ENCODE data around the gene TMEM266. TPM values are rescaled to one million over a fixed set of nuclear protein-coding genes. Genes with fewer than 3 reads are reported as not detected.

TMEM266 gene
- polyA plus RNA-seq, 3 donors = not detected

- no peak overlapping the region for H3K27ac Mint-ChIP-seq
- Histone ChIP-seq H2AFZ (ENCODE audit: insufficient read depth, low read depth, low read length, poor library complexity, severe bottlenecking) (no peak overlapping the region), H3K4me2 (replicated peaks; ENCODE audit: extremely low read depth, low read length, poor library complexity, severe bottlenecking) (no peak overlapping the region), H3K4me3 (replicated peaks in 1 of 3; ENCODE audit: low read depth in 2 of 3, low read length in 3 of 3) (no peak overlapping the region), H3K36me3 (replicated peaks in 1 of 2; ENCODE audit: control insufficient read depth in 1 of 2, insufficient read depth in 2 of 2, low read length in 2 of 2) (no peaks in the 10 kb centered on the region), H4K20me1 (ENCODE audit: insufficient read depth, low read length) (no peaks in the 10 kb centered on the region), H3K9ac (ENCODE audit: insufficient read depth, low read length, poor library complexity, severe bottlenecking) (no peak overlapping the region), H3K27ac (ENCODE audit: low read depth in 1 of 2, low read length in 2 of 2) (no peak overlapping the region), H3K4me1 (ENCODE audit: control insufficient read depth in 1 of 2, insufficient read depth in 2 of 2, low read length in 2 of 2) (peaks cover 12 to 14% of the 10 kb centered on the region in 2 donors), H3K9me3 (replicated peaks in 1 of 2; ENCODE audit: control insufficient read depth in 1 of 2, insufficient read depth in 1 of 2, low read length in 2 of 2) (no peaks in the 10 kb centered on the region), H3K79me2 (ENCODE audit: insufficient read depth, low read length) (no peaks in the 10 kb centered on the region), H3K27me3 (ENCODE audit: control insufficient read depth in 2 of 2, insufficient read depth in 2 of 2, low read length in 2 of 2) (no peaks in the 10 kb centered on the region)
- H3K36me3 Mint-ChIP-seq = no peaks in the 10 kb centered on the region
- H3K4me3 Mint-ChIP-seq = no peak overlapping the region
- no CpG with 5 or more reads among the region's 5 CpGs for WGBS (ENCODE audit: insufficient coverage)
- intact Hi-C loops (cut with micrococcal nuclease) = loop anchor here (2.0 to 5.0 kb wide), 4 partner anchors 81 to 326 kb away; partner anchors contain the start of gene TMEM266 (in 1 of the 2)
- H3K4me1 Mint-ChIP-seq = peaks cover 16% of the 10 kb centered on the region
- TF ChIP-seq CTCF (IDR thresholded peaks at IDR 0.05) = no peak
- no peaks in the 10 kb centered on the region for H3K9me3 Mint-ChIP-seq
- peaks cover 2 to 4% (median 3%) of the 10 kb centered on the region in 3 donors for H3K27me3 Mint-ChIP-seq (ENCODE audit: low read depth in 3 of 3)
- no peak for DNase-seq
Measured at GRCh38 chr15:76138436-76138835, 78.7 kb downstream of the TMEM266 start.

GRCh38 chr15:76139368-76140073 lies 79.7 kb downstream of the TMEM266 start:
- peaks cover 17% of the 10 kb centered on the region for H3K4me1 Mint-ChIP-seq
- peak overlapping the region; percentile 47 for H3K4me2 ChIP-seq (replicated peaks; ENCODE audit: extremely low read depth, low read length, poor library complexity, severe bottlenecking)

More at GRCh38 chr15:76139368-76140073, 79.7 kb downstream of the TMEM266 start:
- no peak overlapping the region for H3K27ac ChIP-seq (ENCODE audit: low read depth in 1 of 2, low read length in 2 of 2)
- no peaks in the 10 kb centered on the region for H3K9me3 ChIP-seq (replicated peaks in 1 of 2; ENCODE audit: control insufficient read depth in 1 of 2, insufficient read depth in 1 of 2, low read length in 2 of 2)
- no peaks in the 10 kb centered on the region for H3K36me3 ChIP-seq (replicated peaks in 1 of 2; ENCODE audit: control insufficient read depth in 1 of 2, insufficient read depth in 2 of 2, low read length in 2 of 2)
- Mint-ChIP-seq H3K27ac (no peak overlapping the region), H3K36me3 (no peaks in the 10 kb centered on the region), H3K4me3 (peak overlapping the region in 1 of 2 donors; percentile 62), H3K9me3 (no peaks in the 10 kb centered on the region), H3K27me3 (ENCODE audit: low read depth in 3 of 3) (peaks cover 2 to 8% (median 4%) of the 10 kb centered on the region in 3 donors)
- 37% methylated on average over 15 of the region's 16 CpGs for WGBS (ENCODE audit: insufficient coverage)
- TF ChIP-seq CTCF (IDR thresholded peaks at IDR 0.05) = peak; percentile 93
- peak overlapping the region; percentile 19 for H3K9ac ChIP-seq (ENCODE audit: insufficient read depth, low read length, poor library complexity, severe bottlenecking)
- H2AFZ ChIP-seq (ENCODE audit: insufficient read depth, low read depth, low read length, poor library complexity, severe bottlenecking) = peak overlapping the region; percentile 70
- H3K4me3 ChIP-seq (replicated peaks in 1 of 3; ENCODE audit: low read depth in 2 of 3, low read length in 3 of 3) = peak overlapping the region in 1 of 3 experiments; percentile 36
- no peaks in the 10 kb centered on the region for H3K79me2 ChIP-seq (ENCODE audit: insufficient read depth, low read length)
- no peaks in the 10 kb centered on the region for H3K27me3 ChIP-seq (ENCODE audit: control insufficient read depth in 2 of 2, insufficient read depth in 2 of 2, low read length in 2 of 2)
- H3K4me1 ChIP-seq (ENCODE audit: control insufficient read depth in 1 of 2, insufficient read depth in 2 of 2, low read length in 2 of 2) = peaks cover 12 to 14% of the 10 kb centered on the region in 2 donors
- peak; percentile 56 to 78 (median 65) for DNase-seq
- H4K20me1 ChIP-seq (ENCODE audit: insufficient read depth, low read length) = no peaks in the 10 kb centered on the region
- intact Hi-C loops (cut with micrococcal nuclease) = loop anchor here (2.0 to 5.0 kb wide), 4 partner anchors 82 to 327 kb away; partner anchors contain the start of gene TMEM266 (in 1 of the 2)

All from CD14-positive monocyte (primary cell).